ENCODE results near the gene LRP1B.

Gene LRP1B

DNA sequence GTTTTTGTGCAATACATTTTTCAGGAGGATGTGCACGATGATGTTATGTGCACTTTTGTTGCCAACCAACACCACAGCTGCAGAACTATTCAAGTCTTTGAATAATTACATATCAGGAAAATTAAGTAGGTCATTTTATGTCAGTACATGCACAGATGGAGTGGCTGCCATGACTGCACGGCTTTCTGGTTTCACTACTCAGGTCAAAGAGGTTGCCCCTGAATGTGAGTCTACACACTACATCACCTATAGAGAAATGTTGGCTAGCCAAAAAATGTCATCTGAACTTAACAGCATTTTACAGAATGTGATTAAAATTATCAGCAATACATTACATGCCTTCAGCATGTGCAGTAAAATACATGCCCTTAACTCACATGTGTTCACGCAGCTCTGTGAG, 1713.3 kb downstream of the LRP1B start:
- TF ChIP-seq FOXP2 (optimal IDR thresholded peaks at IDR 0.05; ENCODE audit: borderline replicate concordance, extremely low read depth, extremely low read length, insufficient read depth), result no peak

GRCh38 chr2:140416577-140416976, 1714.2 kb downstream of the LRP1B start:
- TF ChIP-seq SIN3A (IDR thresholded peaks at IDR 0.05; ENCODE audit: borderline replicate concordance, insufficient read depth, low read length) (no peak), POLR2AphosphoS5 (IDR thresholded peaks at IDR 0.05; ENCODE audit: low read depth, low read length) (no peak), FOXP2 (optimal IDR thresholded peaks at IDR 0.05; ENCODE audit: borderline replicate concordance, extremely low read depth, extremely low read length, insufficient read depth) (no peak), TAF1 (IDR thresholded peaks at IDR 0.05; ENCODE audit: borderline replicate concordance, insufficient read depth, low read length) (no peak)
- TF ChIP-seq, protein P1, sequence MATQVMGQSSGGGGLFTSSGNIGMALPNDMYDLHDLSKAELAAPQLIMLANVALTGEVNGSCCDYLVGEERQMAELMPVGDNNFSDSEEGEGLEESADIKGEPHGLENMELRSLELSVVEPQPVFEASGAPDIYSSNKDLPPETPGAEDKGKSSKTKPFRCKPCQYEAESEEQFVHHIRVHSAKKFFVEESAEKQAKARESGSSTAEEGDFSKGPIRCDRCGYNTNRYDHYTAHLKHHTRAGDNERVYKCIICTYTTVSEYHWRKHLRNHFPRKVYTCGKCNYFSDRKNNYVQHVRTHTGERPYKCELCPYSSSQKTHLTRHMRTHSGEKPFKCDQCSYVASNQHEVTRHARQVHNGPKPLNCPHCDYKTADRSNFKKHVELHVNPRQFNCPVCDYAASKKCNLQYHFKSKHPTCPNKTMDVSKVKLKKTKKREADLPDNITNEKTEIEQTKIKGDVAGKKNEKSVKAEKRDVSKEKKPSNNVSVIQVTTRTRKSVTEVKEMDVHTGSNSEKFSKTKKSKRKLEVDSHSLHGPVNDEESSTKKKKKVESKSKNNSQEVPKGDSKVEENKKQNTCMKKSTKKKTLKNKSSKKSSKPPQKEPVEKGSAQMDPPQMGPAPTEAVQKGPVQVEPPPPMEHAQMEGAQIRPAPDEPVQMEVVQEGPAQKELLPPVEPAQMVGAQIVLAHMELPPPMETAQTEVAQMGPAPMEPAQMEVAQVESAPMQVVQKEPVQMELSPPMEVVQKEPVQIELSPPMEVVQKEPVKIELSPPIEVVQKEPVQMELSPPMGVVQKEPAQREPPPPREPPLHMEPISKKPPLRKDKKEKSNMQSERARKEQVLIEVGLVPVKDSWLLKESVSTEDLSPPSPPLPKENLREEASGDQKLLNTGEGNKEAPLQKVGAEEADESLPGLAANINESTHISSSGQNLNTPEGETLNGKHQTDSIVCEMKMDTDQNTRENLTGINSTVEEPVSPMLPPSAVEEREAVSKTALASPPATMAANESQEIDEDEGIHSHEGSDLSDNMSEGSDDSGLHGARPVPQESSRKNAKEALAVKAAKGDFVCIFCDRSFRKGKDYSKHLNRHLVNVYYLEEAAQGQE (IDR thresholded peaks at IDR 0.05; ENCODE audit: insufficient read depth in 1 of 2, low read depth in 2 of 2, low read length in 2 of 2), result no peak

- TF ChIP-seq POLR2AphosphoS5 (IDR thresholded peaks at IDR 0.05; ENCODE audit: low read depth, low read length), result no peak
- TF ChIP-seq FOXP2 (optimal IDR thresholded peaks at IDR 0.05; ENCODE audit: borderline replicate concordance, extremely low read depth, extremely low read length, insufficient read depth), result no peak
- no peak for TF ChIP-seq TAF1 (IDR thresholded peaks at IDR 0.05; ENCODE audit: borderline replicate concordance, insufficient read depth, low read length)
- TF ChIP-seq, protein P1 (IDR thresholded peaks at IDR 0.05; ENCODE audit: insufficient read depth in 1 of 2, low read depth in 2 of 2, low read length in 2 of 2), result no peak
- no peak for TF ChIP-seq SIN3A (IDR thresholded peaks at IDR 0.05; ENCODE audit: borderline replicate concordance, insufficient read depth, low read length)
Measured at GRCh38 chr2:140410695-140411094, 1720.1 kb downstream of the LRP1B start.

GRCh38 chr2:140401056-140401455, 1729.8 kb downstream of the LRP1B start:
- TF ChIP-seq FOXP2 (optimal IDR thresholded peaks at IDR 0.05; ENCODE audit: borderline replicate concordance, extremely low read depth, extremely low read length, insufficient read depth) (no peak), SIN3A (IDR thresholded peaks at IDR 0.05; ENCODE audit: borderline replicate concordance, insufficient read depth, low read length) (no peak), TAF1 (IDR thresholded peaks at IDR 0.05; ENCODE audit: borderline replicate concordance, insufficient read depth, low read length) (no peak), POLR2AphosphoS5 (IDR thresholded peaks at IDR 0.05; ENCODE audit: low read depth, low read length) (no peak)
- TF ChIP-seq, protein P1 (IDR thresholded peaks at IDR 0.05; ENCODE audit: insufficient read depth in 1 of 2, low read depth in 2 of 2, low read length in 2 of 2), result no peak

GRCh38 chr2:140392824-140393223, 1738.0 kb downstream of the LRP1B start:
- no peak for TF ChIP-seq TAF1 (IDR thresholded peaks at IDR 0.05; ENCODE audit: borderline replicate concordance, insufficient read depth, low read length)
- TF ChIP-seq, protein P1 (IDR thresholded peaks at IDR 0.05; ENCODE audit: insufficient read depth in 1 of 2, low read depth in 2 of 2, low read length in 2 of 2), result no peak
- TF ChIP-seq FOXP2 (optimal IDR thresholded peaks at IDR 0.05; ENCODE audit: borderline replicate concordance, extremely low read depth, extremely low read length, insufficient read depth), result no peak
- no peak for TF ChIP-seq POLR2AphosphoS5 (IDR thresholded peaks at IDR 0.05; ENCODE audit: low read depth, low read length)
- no peak for TF ChIP-seq SIN3A (IDR thresholded peaks at IDR 0.05; ENCODE audit: borderline replicate concordance, insufficient read depth, low read length)

Data from PFSK-1 (cell line).